Astrocyte (in vitro differentiated cells and primary cell): ENCODE data around the gene SARDH. TPM values are rescaled to one million over a fixed set of nuclear protein-coding genes. Genes with fewer than 3 reads are reported as not detected.

ENCODE experiments used
- DNase-seq: peaks from one replicate; pipeline ENCODE4 v3.0.0-alpha.2; 2010; ENCODE audit warnings: low read depth
- FAIRE-seq: peaks from 2 replicates; lab custom pipeline; 2011; peaks lifted over from hg19 to GRCh38; lab: Jason Lieb, UNC
- H2AFZ ChIP-seq: 2 replicates; pipeline ENCODE4 v1.6.0; 2012; ENCODE audit warnings: low read depth, low read length, inconsistent platforms
- H3K27ac ChIP-seq: 2 replicates; pipeline ENCODE4 v1.5.1; 2011; ENCODE audit warnings: low read depth, low read length, inconsistent platforms
- H3K27me3 ChIP-seq: 2 replicates; pipeline ENCODE4 v1.6.0; 2011; ENCODE audit warnings: low read length, inconsistent platforms; ENCODE audit not compliant: insufficient read depth
- H3K36me3 ChIP-seq: 2 replicates; pipeline ENCODE4 v1.5.1; 2011; ENCODE audit warnings: low read length, inconsistent platforms; ENCODE audit not compliant: insufficient read depth
- H3K4me1 ChIP-seq: 2 replicates; pipeline ENCODE4 v1.5.1; 2011; ENCODE audit warnings: low read length, inconsistent platforms; ENCODE audit not compliant: insufficient read depth
- H3K4me2 ChIP-seq: 2 replicates; pipeline ENCODE4 v1.6.0; 2012; ENCODE audit warnings: low read length, inconsistent platforms
- H3K4me3 ChIP-seq: 2 replicates; pipeline ENCODE4 v1.5.1; 2011; ENCODE audit warnings: low read depth, mild to moderate bottlenecking, low read length, inconsistent platforms; ENCODE audit not compliant: insufficient read depth
- H3K79me2 ChIP-seq: 2 replicates; pipeline ENCODE4 v1.6.0; 2012; ENCODE audit warnings: mild to moderate bottlenecking, low read length, inconsistent platforms; ENCODE audit not compliant: insufficient read depth
- H3K9ac ChIP-seq: 2 replicates; pipeline ENCODE4 v1.6.0; 2012; ENCODE audit warnings: mild to moderate bottlenecking, low read length, inconsistent platforms
- H3K9me3 ChIP-seq: 2 replicates; pipeline ENCODE4 v1.5.1; 2012; ENCODE audit warnings: low read depth, mild to moderate bottlenecking, low read length, inconsistent platforms; ENCODE audit not compliant: insufficient read depth
- H4K20me1 ChIP-seq: 2 replicates; pipeline ENCODE4 v1.6.0; 2012; ENCODE audit warnings: low read length, inconsistent platforms; ENCODE audit not compliant: insufficient read depth
- H3K27ac Mint-ChIP-seq: one replicate; pipeline ENCODE4 v1.8.0; 2021; ENCODE audit warnings: mild to moderate bottlenecking, mixed read lengths; ENCODE audit not compliant: unreplicated experiment
- H3K27me3 Mint-ChIP-seq: one replicate; pipeline ENCODE4 v1.8.0; 2021; ENCODE audit warnings: low read depth, mixed read lengths; ENCODE audit not compliant: unreplicated experiment
- H3K36me3 Mint-ChIP-seq: one replicate; pipeline ENCODE4 v1.8.0; 2021; ENCODE audit warnings: low read depth, mixed read lengths; ENCODE audit not compliant: unreplicated experiment
- H3K4me1 Mint-ChIP-seq: one replicate; pipeline ENCODE4 v1.8.0; 2021; ENCODE audit warnings: low read depth, mixed read lengths; ENCODE audit not compliant: unreplicated experiment
- H3K4me3 Mint-ChIP-seq: one replicate; pipeline ENCODE4 v1.8.0; 2021; ENCODE audit warnings: mild to moderate bottlenecking, moderate library complexity, mixed read lengths; ENCODE audit not compliant: unreplicated experiment
- H3K9me3 Mint-ChIP-seq: one replicate; pipeline ENCODE4 v1.8.0; 2021; ENCODE audit warnings: mild to moderate bottlenecking, mixed read lengths; ENCODE audit not compliant: unreplicated experiment
- EZH2 ChIP-seq: IDR thresholded peaks from 2 replicates; pipeline ENCODE4 v1.6.1; 2012; ENCODE audit warnings: mild to moderate bottlenecking, low read length, inconsistent platforms; ENCODE audit not compliant: insufficient read depth
- total RNA-seq: library from RNA; stranded (reverse); gene quantifications from 2 replicates; pipeline ENCODE4 v1.2.1, GENCODE V29; 2021
- TF ChIP-seq, protein P1 (sequence below): IDR thresholded peaks from 2 replicates; pipeline ENCODE4 v1.5.1; 2011; ENCODE audit warnings: low read depth, mild to moderate bottlenecking, inconsistent platforms, low read length, moderate library complexity; ENCODE audit not compliant: insufficient read depth

SARDH gene
- total RNA-seq, 1 donor from 2014 or later = 2.8 TPM

DNA sequence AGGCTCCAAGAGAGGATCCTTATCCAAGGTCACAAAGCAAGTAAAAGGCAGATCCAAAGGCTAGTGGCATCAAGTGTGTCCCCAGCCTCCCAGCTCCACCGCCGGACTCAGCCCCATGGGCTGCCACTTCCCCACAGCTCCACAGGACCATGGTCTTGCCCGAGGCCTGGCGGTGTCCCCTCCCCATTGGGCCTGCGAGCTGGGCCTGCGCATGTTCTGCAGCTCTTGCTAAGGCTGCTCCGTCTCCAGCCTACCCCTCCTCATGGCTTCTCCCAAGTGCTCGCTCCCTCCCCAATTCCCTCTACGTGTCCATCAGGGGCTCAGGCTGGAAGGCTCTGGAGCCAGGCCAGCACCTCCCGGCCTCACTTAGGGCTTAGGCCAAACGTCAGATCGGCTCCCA lies 72.6 kb downstream of the SARDH start:
- no peak overlapping the region for H2AFZ ChIP-seq
- no peak overlapping the region for H3K4me3 Mint-ChIP-seq
- no peak overlapping the region for H3K4me3 ChIP-seq
- no peaks in the 10 kb centered on the region for H3K4me1 ChIP-seq
- H3K79me2 ChIP-seq = no peaks in the 10 kb centered on the region
- FAIRE-seq (no peak), DNase-seq (no peak)
- H3K27ac ChIP-seq = no peak overlapping the region
- TF ChIP-seq EZH2 = no peak
- TF ChIP-seq, protein P1, sequence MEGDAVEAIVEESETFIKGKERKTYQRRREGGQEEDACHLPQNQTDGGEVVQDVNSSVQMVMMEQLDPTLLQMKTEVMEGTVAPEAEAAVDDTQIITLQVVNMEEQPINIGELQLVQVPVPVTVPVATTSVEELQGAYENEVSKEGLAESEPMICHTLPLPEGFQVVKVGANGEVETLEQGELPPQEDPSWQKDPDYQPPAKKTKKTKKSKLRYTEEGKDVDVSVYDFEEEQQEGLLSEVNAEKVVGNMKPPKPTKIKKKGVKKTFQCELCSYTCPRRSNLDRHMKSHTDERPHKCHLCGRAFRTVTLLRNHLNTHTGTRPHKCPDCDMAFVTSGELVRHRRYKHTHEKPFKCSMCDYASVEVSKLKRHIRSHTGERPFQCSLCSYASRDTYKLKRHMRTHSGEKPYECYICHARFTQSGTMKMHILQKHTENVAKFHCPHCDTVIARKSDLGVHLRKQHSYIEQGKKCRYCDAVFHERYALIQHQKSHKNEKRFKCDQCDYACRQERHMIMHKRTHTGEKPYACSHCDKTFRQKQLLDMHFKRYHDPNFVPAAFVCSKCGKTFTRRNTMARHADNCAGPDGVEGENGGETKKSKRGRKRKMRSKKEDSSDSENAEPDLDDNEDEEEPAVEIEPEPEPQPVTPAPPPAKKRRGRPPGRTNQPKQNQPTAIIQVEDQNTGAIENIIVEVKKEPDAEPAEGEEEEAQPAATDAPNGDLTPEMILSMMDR = no peak
- no peak overlapping the region for H3K27ac Mint-ChIP-seq
- H3K9me3 ChIP-seq = no peaks in the 10 kb centered on the region
- H3K27me3 Mint-ChIP-seq = peaks cover 37% of the 10 kb centered on the region
- H4K20me1 ChIP-seq = no peaks in the 10 kb centered on the region
- no peaks in the 10 kb centered on the region for H3K36me3 Mint-ChIP-seq
- H3K27me3 ChIP-seq = peaks cover under 1% of the 10 kb centered on the region
- H3K9ac ChIP-seq = no peak overlapping the region
- H3K4me2 ChIP-seq = no peak overlapping the region
- no peaks in the 10 kb centered on the region for H3K4me1 Mint-ChIP-seq
- H3K9me3 Mint-ChIP-seq = no peaks in the 10 kb centered on the region
- no peaks in the 10 kb centered on the region for H3K36me3 ChIP-seq

DNA sequence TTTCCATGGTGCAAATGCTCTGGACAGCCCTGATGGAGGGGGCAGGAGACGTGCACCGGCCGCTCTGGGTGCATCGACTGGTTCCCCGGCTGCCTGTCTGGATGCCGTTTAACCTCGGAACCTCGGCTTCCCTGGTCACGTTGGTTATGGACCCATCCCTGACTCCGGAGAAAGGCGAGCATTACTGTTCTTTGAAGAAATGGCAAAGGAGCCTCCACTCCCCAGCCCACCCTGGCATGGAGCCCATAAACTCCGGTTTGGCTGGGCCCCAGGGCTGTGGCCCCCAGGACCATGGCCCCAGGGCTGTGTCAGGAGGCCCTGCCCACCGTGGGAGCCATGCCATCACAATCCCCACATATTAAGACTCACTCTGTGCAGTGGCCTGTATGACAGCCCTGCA lies 73.1 kb downstream of the SARDH start:
- Histone ChIP-seq H3K4me2 (no peak overlapping the region), H3K27ac (no peak overlapping the region), H3K27me3 (peaks cover 3% of the 10 kb centered on the region), H2AFZ (no peak overlapping the region), H4K20me1 (no peaks in the 10 kb centered on the region), H3K4me3 (no peak overlapping the region), H3K9me3 (no peaks in the 10 kb centered on the region), H3K4me1 (no peaks in the 10 kb centered on the region), H3K9ac (no peak overlapping the region), H3K79me2 (no peaks in the 10 kb centered on the region), H3K36me3 (no peaks in the 10 kb centered on the region)
- Mint-ChIP-seq H3K27ac (no peak overlapping the region), H3K4me1 (no peaks in the 10 kb centered on the region), H3K9me3 (no peaks in the 10 kb centered on the region), H3K36me3 (no peaks in the 10 kb centered on the region), H3K4me3 (no peak overlapping the region), H3K27me3 (peaks cover 35% of the 10 kb centered on the region)
- TF ChIP-seq EZH2 = no peak
- TF ChIP-seq, protein P1 = no peak
- FAIRE-seq = no peak
- DNase-seq = no peak

DNA sequence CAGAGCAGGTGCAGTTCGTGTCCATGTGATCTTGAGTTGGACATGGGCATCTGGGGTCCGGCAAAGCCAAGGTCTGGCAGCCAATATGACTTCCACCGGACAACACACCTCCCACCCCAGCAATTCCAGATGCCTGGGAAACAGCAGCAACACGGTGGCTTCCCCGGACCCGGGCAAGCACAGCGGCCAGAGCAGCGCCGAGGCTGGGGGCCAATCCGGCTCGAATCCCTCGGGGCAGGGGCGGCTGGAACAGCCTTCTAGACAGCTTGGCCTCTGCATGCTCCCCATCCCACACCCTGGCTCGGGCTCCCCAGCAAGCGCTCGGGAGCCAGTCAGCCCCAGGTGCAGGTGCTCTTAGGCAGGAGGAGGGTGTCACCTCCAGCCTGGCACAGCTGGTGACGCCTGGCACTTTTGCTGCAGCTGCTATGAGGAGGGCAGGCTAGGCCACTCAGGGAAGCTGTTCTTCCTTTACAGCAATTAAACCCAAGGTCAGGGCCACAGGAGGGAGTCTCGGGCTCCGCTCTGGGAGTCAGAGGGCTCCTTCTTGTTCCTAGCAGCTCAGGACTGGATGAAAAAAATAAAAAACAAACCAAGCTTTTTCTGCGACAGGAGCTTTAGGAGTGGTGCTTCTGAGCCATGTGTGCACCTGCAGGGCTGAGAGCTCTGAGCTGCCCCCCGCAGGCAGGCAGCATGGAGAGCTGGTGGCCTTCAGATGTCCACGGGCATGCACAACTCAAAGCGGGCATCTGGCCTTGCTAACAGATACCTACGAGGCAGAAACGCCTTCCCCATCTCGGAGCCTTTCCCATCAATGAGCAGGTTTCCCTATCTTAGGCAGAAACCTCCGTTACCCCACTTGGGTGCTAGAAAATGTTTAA lies 73.7 kb downstream of the SARDH start:
- no peak overlapping the region for H3K9ac ChIP-seq
- H3K4me3 ChIP-seq = no peak overlapping the region
- Mint-ChIP-seq H3K36me3 (no peaks in the 10 kb centered on the region), H3K4me3 (no peak overlapping the region), H3K27ac (no peak overlapping the region), H3K9me3 (no peaks in the 10 kb centered on the region), H3K4me1 (no peaks in the 10 kb centered on the region), H3K27me3 (peaks cover 41% of the 10 kb centered on the region)
- no peaks in the 10 kb centered on the region for H3K4me1 ChIP-seq
- H3K27me3 ChIP-seq = peaks cover 6% of the 10 kb centered on the region
- H3K4me2 ChIP-seq = no peak overlapping the region
- no peaks in the 10 kb centered on the region for H3K79me2 ChIP-seq
- H3K36me3 ChIP-seq = no peaks in the 10 kb centered on the region
- H3K27ac ChIP-seq = no peak overlapping the region
- DNase-seq = no peak
- no peaks in the 10 kb centered on the region for H3K9me3 ChIP-seq
- no peaks in the 10 kb centered on the region for H4K20me1 ChIP-seq
- no peak for FAIRE-seq
- TF ChIP-seq, protein P1 = no peak
- TF ChIP-seq EZH2 = no peak
- no peak overlapping the region for H2AFZ ChIP-seq
